Chondrocyte (in vitro differentiated cells): Measurements from ENCODE around the gene JARID2. TPM values are rescaled to one million over a fixed set of nuclear protein-coding genes. Genes with fewer than 3 reads are reported as not detected.

Experiments
- DNase-seq: peaks from one replicate; pipeline ENCODE4 v3.0.0; 2021; ENCODE audit warnings: mixed read lengths, low spot score
- H3K27ac Mint-ChIP-seq: one replicate; pipeline ENCODE4 v1.8.0; 2021; ENCODE audit warnings: mild to moderate bottlenecking, moderate library complexity, mixed read lengths; ENCODE audit not compliant: unreplicated experiment
- H3K27me3 Mint-ChIP-seq: 2 replicates; pipeline ENCODE4 v1.8.0; 2021; ENCODE audit warnings: low read depth, mixed read lengths
- H3K36me3 Mint-ChIP-seq: 2 replicates; pipeline ENCODE4 v1.8.0; 2021; ENCODE audit warnings: low read depth, mixed read lengths
- H3K4me1 Mint-ChIP-seq: 2 replicates; pipeline ENCODE4 v1.8.0; 2021; ENCODE audit warnings: low read depth, mild to moderate bottlenecking, mixed read lengths
- H3K4me3 Mint-ChIP-seq: one replicate; pipeline ENCODE4 v1.8.0; 2021; ENCODE audit warnings: mild to moderate bottlenecking, moderate library complexity, mixed read lengths; ENCODE audit not compliant: unreplicated experiment
- H3K9me3 Mint-ChIP-seq: 2 replicates; pipeline ENCODE4 v1.8.0; 2021; ENCODE audit warnings: low read depth, mixed read lengths
- total RNA-seq: library from RNA; stranded (reverse); gene quantifications from 3 replicates; pipeline ENCODE4 v1.2.1, GENCODE V29; 2021
- TF ChIP-seq, protein P1 (sequence below): fragments of 200-600 bp; sonication (generic); IDR thresholded peaks from 2 replicates; pipeline ENCODE4 v1.5.0; 2021; ENCODE audit warnings: antibody characterized with exemption, mild to moderate bottlenecking, moderate library complexity

The JARID2 gene
- total RNA-seq, 1 donor from 2014 or later = 9.9 TPM

DNA sequence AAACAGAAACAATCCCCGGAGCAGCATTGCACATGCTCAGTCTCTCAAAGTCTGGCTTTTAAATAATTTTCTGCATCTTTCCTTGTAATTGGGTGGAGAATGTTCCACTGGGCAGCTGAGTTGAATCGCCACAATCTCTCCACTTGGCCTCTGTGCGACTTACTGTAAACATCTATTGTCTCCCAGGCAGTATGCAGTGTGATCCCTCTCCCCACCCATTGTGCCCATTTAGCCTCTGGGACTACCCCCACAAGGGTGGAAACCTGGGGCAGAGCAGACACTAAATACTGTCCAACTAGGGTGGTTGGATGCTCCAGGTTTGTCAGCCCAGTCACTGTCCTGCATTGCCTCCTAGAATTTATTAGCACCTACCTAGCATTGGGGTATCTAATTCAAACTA lies 96.2 kb downstream of the JARID2 start:
- no peak overlapping the region for H3K27ac Mint-ChIP-seq
- DNase-seq = no peak
- peaks cover 33% of the 10 kb centered on the region for H3K4me1 Mint-ChIP-seq
- no peaks in the 10 kb centered on the region for H3K9me3 Mint-ChIP-seq
- TF ChIP-seq, protein P1, sequence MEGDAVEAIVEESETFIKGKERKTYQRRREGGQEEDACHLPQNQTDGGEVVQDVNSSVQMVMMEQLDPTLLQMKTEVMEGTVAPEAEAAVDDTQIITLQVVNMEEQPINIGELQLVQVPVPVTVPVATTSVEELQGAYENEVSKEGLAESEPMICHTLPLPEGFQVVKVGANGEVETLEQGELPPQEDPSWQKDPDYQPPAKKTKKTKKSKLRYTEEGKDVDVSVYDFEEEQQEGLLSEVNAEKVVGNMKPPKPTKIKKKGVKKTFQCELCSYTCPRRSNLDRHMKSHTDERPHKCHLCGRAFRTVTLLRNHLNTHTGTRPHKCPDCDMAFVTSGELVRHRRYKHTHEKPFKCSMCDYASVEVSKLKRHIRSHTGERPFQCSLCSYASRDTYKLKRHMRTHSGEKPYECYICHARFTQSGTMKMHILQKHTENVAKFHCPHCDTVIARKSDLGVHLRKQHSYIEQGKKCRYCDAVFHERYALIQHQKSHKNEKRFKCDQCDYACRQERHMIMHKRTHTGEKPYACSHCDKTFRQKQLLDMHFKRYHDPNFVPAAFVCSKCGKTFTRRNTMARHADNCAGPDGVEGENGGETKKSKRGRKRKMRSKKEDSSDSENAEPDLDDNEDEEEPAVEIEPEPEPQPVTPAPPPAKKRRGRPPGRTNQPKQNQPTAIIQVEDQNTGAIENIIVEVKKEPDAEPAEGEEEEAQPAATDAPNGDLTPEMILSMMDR = no peak
- H3K27me3 Mint-ChIP-seq = no peaks in the 10 kb centered on the region
- H3K4me3 Mint-ChIP-seq = no peak overlapping the region
- no peaks in the 10 kb centered on the region for H3K36me3 Mint-ChIP-seq

DNA sequence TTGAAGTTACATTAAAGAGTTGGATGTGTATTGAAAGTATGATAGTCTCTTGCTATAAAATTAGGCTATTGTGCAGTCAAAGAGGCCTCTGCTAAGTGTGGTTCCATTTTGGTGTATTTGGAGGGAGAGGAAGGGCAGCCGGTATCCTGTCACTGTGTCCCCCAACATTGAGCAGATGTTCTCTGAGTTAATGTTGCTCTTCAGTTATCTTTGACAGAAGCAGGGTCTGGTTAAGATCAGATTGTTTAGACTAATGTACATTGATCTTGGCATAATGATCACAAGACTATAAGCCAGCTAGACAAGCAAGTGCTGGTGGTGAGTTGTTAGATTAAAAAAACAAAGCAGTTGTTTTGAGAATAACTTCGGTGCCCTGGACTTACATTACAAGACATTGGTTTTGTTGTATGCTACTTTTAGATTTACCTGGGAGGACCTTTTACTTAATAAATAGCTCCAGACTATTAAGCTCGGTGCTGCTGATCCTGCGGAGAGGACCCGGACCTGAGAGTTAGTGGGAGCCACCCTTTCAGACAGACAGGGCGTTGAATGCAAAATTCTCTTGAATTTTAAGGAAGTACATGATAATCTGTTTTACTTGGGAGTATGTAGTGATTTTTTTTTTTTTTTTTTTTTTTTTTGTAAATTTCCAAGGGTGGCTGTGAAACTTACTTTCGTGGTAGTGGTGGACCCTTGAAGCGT lies 97.8 kb downstream of the JARID2 start:
- Mint-ChIP-seq H3K4me1 (peaks cover 37% of the 10 kb centered on the region), H3K4me3 (no peak overlapping the region), H3K27ac (no peak overlapping the region), H3K36me3 (no peaks in the 10 kb centered on the region), H3K9me3 (no peaks in the 10 kb centered on the region), H3K27me3 (no peaks in the 10 kb centered on the region)
- no peak for DNase-seq
- TF ChIP-seq, protein P1 = no peak

DNA sequence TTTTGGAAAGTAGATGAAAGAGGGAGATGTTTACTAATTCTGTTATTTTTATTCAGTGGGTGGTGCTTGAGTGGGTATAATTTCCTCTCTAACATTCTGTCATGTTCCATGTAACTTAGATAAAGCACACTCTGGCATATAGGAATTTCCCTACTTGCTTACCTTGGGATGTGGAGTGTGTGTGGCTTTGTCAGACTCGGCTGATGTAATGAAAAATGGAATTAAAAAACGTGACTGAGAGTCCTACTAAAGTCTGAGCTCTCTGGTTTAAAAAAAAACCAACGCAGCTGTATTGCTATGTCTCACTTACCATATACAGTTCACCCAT lies 98.3 kb downstream of the JARID2 start:
- Mint-ChIP-seq H3K9me3 (no peaks in the 10 kb centered on the region), H3K4me1 (peaks cover 37% of the 10 kb centered on the region), H3K4me3 (no peak overlapping the region), H3K27me3 (no peaks in the 10 kb centered on the region), H3K36me3 (no peaks in the 10 kb centered on the region), H3K27ac (no peak overlapping the region)
- no peak for DNase-seq
- TF ChIP-seq, protein P1 = no peak

DNA sequence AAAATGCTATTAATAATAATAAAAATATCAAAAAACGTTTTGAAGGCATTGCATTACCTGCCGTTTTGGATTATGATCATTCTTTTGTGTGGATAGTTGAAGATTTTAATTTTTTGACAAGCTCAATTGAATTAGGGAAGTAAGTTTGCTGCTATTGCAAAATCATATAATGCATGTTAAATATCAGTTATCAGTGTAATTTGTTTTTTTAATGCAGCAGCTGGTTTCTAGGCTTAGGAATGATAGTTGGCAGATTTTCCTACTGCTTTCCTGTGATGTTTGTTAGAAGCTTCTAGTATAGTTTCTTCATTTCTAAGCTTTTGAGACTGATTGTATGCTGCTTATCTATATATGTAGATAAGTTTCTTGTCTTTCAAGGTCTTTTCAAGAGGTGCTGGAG lies 99.0 kb downstream of the JARID2 start:
- no peak overlapping the region for H3K4me3 Mint-ChIP-seq
- peaks cover 37% of the 10 kb centered on the region for H3K4me1 Mint-ChIP-seq
- H3K27ac Mint-ChIP-seq = no peak overlapping the region
- TF ChIP-seq, protein P1 = no peak
- no peak for DNase-seq
- H3K9me3 Mint-ChIP-seq = no peaks in the 10 kb centered on the region
- H3K27me3 Mint-ChIP-seq = no peaks in the 10 kb centered on the region
- no peaks in the 10 kb centered on the region for H3K36me3 Mint-ChIP-seq

DNA sequence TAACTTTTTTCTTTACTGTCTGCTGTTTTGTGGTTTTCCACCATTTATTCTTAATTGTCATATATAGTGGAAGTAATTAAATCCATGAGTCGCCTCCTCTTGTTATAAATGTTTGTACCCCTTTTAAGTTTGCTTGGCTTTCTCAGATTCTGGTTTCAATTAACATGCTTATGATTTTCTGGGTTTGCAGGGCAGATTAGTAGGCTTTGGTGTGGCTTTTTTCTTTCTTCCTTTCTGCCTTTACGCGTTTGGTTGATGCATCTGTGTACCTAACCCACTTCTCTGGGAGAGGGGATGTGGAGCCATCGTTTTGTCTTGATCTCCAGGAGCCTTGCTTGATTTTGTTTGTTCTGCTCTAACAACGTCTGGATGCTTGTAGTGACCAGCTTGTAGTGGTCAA lies 100.4 kb downstream of the JARID2 start:
- H3K4me1 Mint-ChIP-seq = peaks cover 31% of the 10 kb centered on the region
- no peaks in the 10 kb centered on the region for H3K9me3 Mint-ChIP-seq
- no peak overlapping the region for H3K4me3 Mint-ChIP-seq
- H3K27me3 Mint-ChIP-seq = no peaks in the 10 kb centered on the region
- H3K36me3 Mint-ChIP-seq = no peaks in the 10 kb centered on the region
- H3K27ac Mint-ChIP-seq = no peak overlapping the region
- DNase-seq = no peak
- TF ChIP-seq, protein P1 = no peak
